Adrenal gland (tissue), 12 donors: ENCODE results near the gene DNAH6. TPM values are rescaled to one million over a fixed set of nuclear protein-coding genes. Genes with fewer than 3 reads are reported as not detected.

Experiments
- DNase-seq, 7 donors: peaks; one replicate each; pipeline ENCODE4 v3.0.0-alpha.2; 2019 to 2020
- H3K27ac ChIP-seq, 5 donors: fragments of 200-600 bp; sonication (generic) in 4 of 5; 1 replicate in 3 of 5; 2 replicates in 2 of 5; pipeline versions ENCODE4 v1.5.1 to v1.8.0; 2016 to 2020; ENCODE audit warnings: mild to moderate bottlenecking in 1 of 5
- H3K27me3 ChIP-seq: fragments of 200-600 bp; 2 replicates; pipeline ENCODE4 v1.8.0; 2021
- H3K36me3 ChIP-seq, 2 donors: fragments of 200-600 bp; replicated peaks in 1 of 2; 1 replicate in 1 of 2; 2 replicates in 1 of 2; pipeline versions ENCODE4 v1.5.1 to v1.8.0; 2018 to 2022
- H3K4me1 ChIP-seq, 2 donors: fragments of 200-600 bp; replicated peaks in 1 of 2; 1 replicate in 1 of 2; 2 replicates in 1 of 2; pipeline versions ENCODE4 v1.5.1 to v1.8.0; 2018 to 2021
- H3K4me3 ChIP-seq, 4 donors: fragments of 200-600 bp; sonication (generic) in 3 of 4; one replicate each; pipeline ENCODE4 v1.5.1; 2016 to 2018
- H3K9me3 ChIP-seq, 3 donors: fragments of 200-600 bp; sonication (generic) in 1 of 3; replicated peaks in 1 of 3; 1 replicate in 2 of 3; 2 replicates in 1 of 3; pipeline versions ENCODE4 v1.5.1 to v1.8.0; 2016 to 2021
- CTCF ChIP-seq, 6 experiments: fragments of 450-650 bp in 4 of 6; fragments of 200-600 bp in 2 of 6; sonication (generic) in 1 of 6; IDR thresholded peaks; 1 replicate in 5 of 6; 2 replicates in 1 of 6; pipeline versions ENCODE4 v1.5.1 to v1.8.0; 2016 to 2021; ENCODE audit warnings: antibody characterized with exemption in 6 of 6, mild to moderate bottlenecking in 2 of 6, moderate library complexity in 1 of 6
- POLR2A ChIP-seq, 2 donors: fragments of 450-650 bp; IDR thresholded peaks; one replicate each; pipeline ENCODE4 v1.6.1; 2017; ENCODE audit warnings: antibody characterized with exemption in 2 of 2, mild to moderate bottlenecking in 2 of 2, moderate library complexity in 1 of 2
- WGBS, 4 donors: extraction: QIAGEN DNeasy Blood & Tissue Kit in 2 of 4; methylation state at CpG; one replicate each; pipeline versions ENCODE4 v1.1.5 to v1.1.7; 2013 to 2017; 5-methylcytosine and 5-hydroxymethylcytosine counted together
- intact Hi-C, 2 donors: fragments of 100-400 bp; cut with DNase I; formaldehyde crosslinking; loops; one replicate each; pipeline versions ENCODE4 v1.14.1 to v1.15.0; 2022 to 2023
- polyA plus RNA-seq, 3 donors: library from polyadenylated mRNA; stranded (reverse); fragments of 200-250 nt in 2 of 3; fragments of 350-450 nt in 1 of 3; fragmentation: Illumina TruSeq in 1 of 3; extraction: RNeasy Lipid Tissue Mini Kit (QIAGEN cat#74804) in 1 of 3; gene quantifications; one replicate each; pipeline ENCODE4 v1.2.3, GENCODE V29; 2013 to 2014
- total RNA-seq, 9 donors: library from RNA; depleted of rRNA in 4 of 9; stranded (reverse); fragments of >200 nt in 4 of 9; fragments of 120-200 nt in 1 of 9; fragmentation: NEBNext Ultra II Directional in 1 of 9; extraction: Animal tissue kit (Norgen Biotek cat#: 25700) in 1 of 9; gene quantifications; one replicate each; pipeline versions ENCODE4 v1.1.0 to v1.2.4, GENCODE V29; 2013 to 2023
- donor health status: healthy with polysubstance abuse.
- donor health status: Bipolar disorder and iron deficiency.
- donor health status: DM: yes; HTN: yes; CAD: no.
- donor health status: DM: no; HTN: no; CAD: no.
- donor health status: DM: no; HTN: no; CAD: no.
- donor health status: DM: yes; HTN: yes; CAD: no.

The DNAH6 gene
- total and polyA plus RNA-seq, 12 donors: 0.06 to 0.74 (median 0.28) TPM

DNA sequence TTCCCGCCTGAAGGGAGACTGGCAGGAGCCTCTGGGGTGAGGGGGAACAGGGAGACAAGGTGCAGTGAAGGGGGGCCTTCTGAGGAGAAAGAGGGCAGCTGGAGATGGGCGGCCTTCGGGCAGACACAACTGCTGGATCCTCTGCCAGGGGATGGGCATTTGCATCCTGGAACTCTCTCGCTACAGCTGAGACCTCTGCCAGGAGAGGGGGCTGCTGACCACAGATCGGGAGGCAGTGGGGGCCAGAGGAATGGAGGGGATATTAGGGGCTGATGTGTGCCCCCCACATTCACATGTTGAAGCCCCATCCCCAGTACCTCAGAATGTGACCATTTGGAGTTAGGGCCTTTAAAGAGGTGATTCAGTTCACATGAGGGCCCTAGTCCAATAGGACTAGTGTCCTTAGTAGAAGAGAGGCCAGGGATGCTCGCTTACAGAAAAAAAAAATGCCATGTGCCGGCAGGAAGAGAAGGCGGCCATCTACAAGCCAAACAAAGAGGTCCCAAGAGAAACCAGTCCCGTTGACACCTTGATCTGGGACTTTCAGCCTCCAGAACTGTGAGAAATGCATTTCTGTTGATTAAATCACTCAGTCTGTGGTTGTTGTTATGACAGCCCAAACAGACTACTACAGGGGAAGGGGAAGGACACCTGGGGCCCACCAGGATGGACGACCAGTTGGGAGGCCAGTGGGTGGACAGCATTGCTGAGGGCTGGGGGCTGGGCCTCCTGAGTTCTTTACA lies 314.6 kb downstream of the DNAH6 start:
- WGBS, 4 donors: 78 to 86% (median 85%) methylated on average over 9 to 10 of the region's 10 CpGs
- H3K9me3 ChIP-seq: no peaks in the 10 kb centered on the region
- no peak overlapping the region for H3K27ac ChIP-seq
- H3K27me3 ChIP-seq: no peaks in the 10 kb centered on the region
- H3K36me3 ChIP-seq: no peaks in the 10 kb centered on the region
- intact Hi-C loops: no loop called here
- no peak overlapping the region for H3K4me3 ChIP-seq
- no peaks in the 10 kb centered on the region for H3K4me1 ChIP-seq
- no peak for DNase-seq
- no peak for TF ChIP-seq POLR2A (IDR thresholded peaks at IDR 0.05)
- no peak for TF ChIP-seq CTCF (IDR thresholded peaks at IDR 0.05)

DNA sequence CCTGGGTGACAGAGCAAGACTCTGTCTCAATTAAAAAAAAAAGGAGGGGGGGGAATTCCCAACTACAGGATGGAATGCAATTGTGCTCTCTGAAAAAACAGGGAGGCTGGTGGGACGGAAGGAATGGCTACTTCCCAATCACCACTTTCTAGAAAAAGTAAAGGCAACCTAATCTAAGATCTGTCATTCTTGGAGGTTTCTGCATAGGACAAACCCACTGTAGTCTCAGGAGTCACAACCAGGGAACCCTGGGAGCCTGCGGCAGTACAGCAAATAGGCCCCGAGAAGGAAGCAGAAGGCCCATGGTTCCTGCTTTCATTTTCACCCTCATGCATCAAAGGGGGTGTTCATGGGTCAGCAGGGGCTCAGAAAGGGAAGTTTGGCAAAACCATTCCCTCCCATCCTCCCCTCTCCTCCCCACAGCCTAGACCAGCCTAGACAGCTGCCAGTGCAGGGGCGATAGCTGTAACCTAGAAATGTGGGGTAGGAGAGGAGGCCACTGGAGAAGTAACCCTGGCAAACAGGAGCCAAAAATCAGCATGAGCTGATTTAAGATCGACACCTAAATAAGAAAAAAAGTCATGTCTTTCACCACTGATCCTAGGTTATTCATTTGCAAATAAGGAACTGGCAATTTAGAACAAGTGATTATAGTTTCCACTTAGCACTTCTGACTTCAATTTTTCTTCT lies 316.6 kb downstream of the DNAH6 start:
- H3K9me3 ChIP-seq: no peaks in the 10 kb centered on the region
- no peaks in the 10 kb centered on the region for H3K27me3 ChIP-seq
- intact Hi-C loops: no loop called here
- no peak overlapping the region for H3K4me3 ChIP-seq
- WGBS, 4 donors: 65 to 70% (median 66%) methylated on average over 5 of the region's 5 CpGs
- peak; percentile 14 to 57 (median 29) for DNase-seq
- TF ChIP-seq CTCF (IDR thresholded peaks at IDR 0.05) (no peak), POLR2A (IDR thresholded peaks at IDR 0.05) (no peak)
- H3K36me3 ChIP-seq: no peaks in the 10 kb centered on the region
- peak overlapping the region in 1 of 5 donors; percentile 10 for H3K27ac ChIP-seq
- H3K4me1 ChIP-seq: no peaks in the 10 kb centered on the region

- Histone ChIP-seq H3K27me3 (no peaks in the 10 kb centered on the region), H3K27ac (no peak overlapping the region), H3K9me3 (no peaks in the 10 kb centered on the region), H3K4me1 (no peaks in the 10 kb centered on the region), H3K36me3 (no peaks in the 10 kb centered on the region), H3K4me3 (no peak overlapping the region)
- DNase-seq: no peak
- intact Hi-C loops: no loop called here
- 71 to 78% (median 75%) methylated on average over 4 to 12 of the region's 12 CpGs for WGBS, 4 donors
- TF ChIP-seq POLR2A (IDR thresholded peaks at IDR 0.05) (no peak), CTCF (IDR thresholded peaks at IDR 0.05) (no peak)
Measured at GRCh38 chr2:84833481-84834150, 317.3 kb downstream of the DNAH6 start.

- WGBS, 4 donors: 65 to 70% (median 69%) methylated on average over 2 of the region's 2 CpGs
- Histone ChIP-seq H3K27me3 (no peaks in the 10 kb centered on the region), H3K4me1 (no peaks in the 10 kb centered on the region), H3K36me3 (no peaks in the 10 kb centered on the region), H3K27ac (no peak overlapping the region), H3K9me3 (no peaks in the 10 kb centered on the region), H3K4me3 (no peak overlapping the region)
- DNase-seq: no peak
- no peak for TF ChIP-seq POLR2A (IDR thresholded peaks at IDR 0.05)
- intact Hi-C loops: no loop called here
Measured at GRCh38 chr2:84836215-84836614, 319.9 kb downstream of the DNAH6 start.
